ENCODE measurements around the gene DDB1. TPM values are rescaled to one million over a fixed set of nuclear protein-coding genes. Genes with fewer than 3 reads are reported as not detected.

Gene DDB1
- total RNA-seq, 1 experiment from 2014 or later, result 284 TPM

DNA sequence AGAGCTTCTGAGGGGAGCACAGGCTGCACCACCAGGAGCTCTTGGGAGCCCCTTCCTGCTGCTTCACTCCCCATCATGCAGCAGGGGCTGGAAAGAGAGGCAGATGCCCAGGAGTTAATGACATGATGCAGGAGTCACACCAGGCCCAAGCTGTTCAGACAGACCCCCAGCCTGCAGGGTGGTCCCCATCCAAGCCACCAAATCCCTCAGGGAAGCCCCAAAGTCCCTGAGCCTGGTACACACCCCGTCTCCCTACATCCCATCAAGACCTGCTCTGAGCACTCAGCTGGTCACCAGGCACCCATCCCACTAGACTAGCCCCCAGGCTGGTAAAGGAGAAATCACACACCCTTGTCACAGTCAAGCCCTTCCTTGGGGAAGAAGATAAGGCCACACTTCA, 17.4 kb upstream of the DDB1 start:
- no peaks in the 10 kb centered on the region for H3K9me3 ChIP-seq
- no peak overlapping the region for H3K4me3 Mint-ChIP-seq (ENCODE audit: unreplicated experiment)
- no peaks in the 10 kb centered on the region for H3K27me3 Mint-ChIP-seq (ENCODE audit: insufficient read depth, unreplicated experiment)
- no TSS peak for BruUV-seq (replicated peaks)
- ChIA-PET POLR2A (no interaction called here), CTCF (no interaction called here)
- no peak overlapping the region for H3K4me3 ChIP-seq (ENCODE audit: low read depth, low read length)
- no peaks in the 10 kb centered on the region for H3K9me3 Mint-ChIP-seq (ENCODE audit: unreplicated experiment)
- no peaks in the 10 kb centered on the region for H3K4me1 ChIP-seq
- H3K36me3 Mint-ChIP-seq (ENCODE audit: insufficient read depth, unreplicated experiment), result peaks cover 13% of the 10 kb centered on the region
- intact Hi-C loops (cut with micrococcal nuclease; ENCODE audit: unreplicated experiment), result no loop called here
- TF ChIP-seq CTCF (IDR thresholded peaks at IDR 0.05; ENCODE audit: insufficient read depth in 1 of 2, low read depth in 1 of 2, low read length in 1 of 2, severe bottlenecking in 1 of 2, unreplicated experiment in 1 of 2), result no peak
- peak overlapping the region; percentile 70 for H3K27ac Mint-ChIP-seq (ENCODE audit: unreplicated experiment)
- no peaks in the 10 kb centered on the region for H3K36me3 ChIP-seq (ENCODE audit: control insufficient read depth, insufficient read depth, low read length)
- no peak for DNase-seq
- no peaks in the 10 kb centered on the region for H3K27me3 ChIP-seq (replicated peaks; ENCODE audit: control insufficient read depth, insufficient read depth, low read length)
- no peaks in the 10 kb centered on the region for H3K4me1 Mint-ChIP-seq (ENCODE audit: low read depth, unreplicated experiment)

DNA sequence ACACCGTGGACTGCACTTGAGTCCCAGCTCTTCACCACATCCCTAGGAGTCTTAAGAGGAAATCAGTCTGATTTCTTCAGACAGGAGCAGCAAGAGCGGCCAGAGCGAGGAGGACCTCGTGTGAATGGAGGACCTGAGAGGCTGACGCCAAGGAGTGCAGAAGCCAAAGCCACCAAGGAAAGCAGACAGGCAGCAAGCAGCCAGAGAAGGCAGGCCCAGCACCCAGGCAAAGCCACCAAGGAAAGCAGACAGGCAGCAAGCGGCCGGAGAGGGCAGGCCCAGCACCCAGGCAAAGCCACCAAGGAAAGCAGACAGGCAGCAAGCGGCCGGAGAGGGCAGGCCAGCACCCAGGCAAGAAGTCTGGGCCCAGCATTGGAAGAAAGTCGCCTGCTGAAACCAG, 17.0 kb upstream of the DDB1 start:
- Mint-ChIP-seq H3K36me3 (ENCODE audit: insufficient read depth, unreplicated experiment) (peaks cover 13% of the 10 kb centered on the region), H3K9me3 (ENCODE audit: unreplicated experiment) (no peaks in the 10 kb centered on the region), H3K27ac (ENCODE audit: unreplicated experiment) (peak overlapping the region; percentile 70), H3K4me3 (ENCODE audit: unreplicated experiment) (no peak overlapping the region), H3K4me1 (ENCODE audit: low read depth, unreplicated experiment) (no peaks in the 10 kb centered on the region), H3K27me3 (ENCODE audit: insufficient read depth, unreplicated experiment) (no peaks in the 10 kb centered on the region)
- CTCF ChIA-PET, result no interaction called here
- no peak overlapping the region for H3K4me3 ChIP-seq (ENCODE audit: low read depth, low read length)
- H3K36me3 ChIP-seq (ENCODE audit: control insufficient read depth, insufficient read depth, low read length), result no peaks in the 10 kb centered on the region
- intact Hi-C loops (cut with micrococcal nuclease; ENCODE audit: unreplicated experiment), result no loop called here
- no peak for TF ChIP-seq CTCF (IDR thresholded peaks at IDR 0.05; ENCODE audit: insufficient read depth in 1 of 2, low read depth in 1 of 2, low read length in 1 of 2, severe bottlenecking in 1 of 2, unreplicated experiment in 1 of 2)
- H3K9me3 ChIP-seq, result no peaks in the 10 kb centered on the region
- DNase-seq, result no peak
- H3K4me1 ChIP-seq, result no peaks in the 10 kb centered on the region
- POLR2A ChIA-PET, result interaction anchor here (0.8 kb wide), 1 partner anchor 12 kb away, joined by 4 read pairs; the partner anchor contains the start of genes CYB561A3 and TMEM138
- H3K27me3 ChIP-seq (replicated peaks; ENCODE audit: control insufficient read depth, insufficient read depth, low read length), result no peaks in the 10 kb centered on the region
- no TSS peak for BruUV-seq (replicated peaks)

DNA sequence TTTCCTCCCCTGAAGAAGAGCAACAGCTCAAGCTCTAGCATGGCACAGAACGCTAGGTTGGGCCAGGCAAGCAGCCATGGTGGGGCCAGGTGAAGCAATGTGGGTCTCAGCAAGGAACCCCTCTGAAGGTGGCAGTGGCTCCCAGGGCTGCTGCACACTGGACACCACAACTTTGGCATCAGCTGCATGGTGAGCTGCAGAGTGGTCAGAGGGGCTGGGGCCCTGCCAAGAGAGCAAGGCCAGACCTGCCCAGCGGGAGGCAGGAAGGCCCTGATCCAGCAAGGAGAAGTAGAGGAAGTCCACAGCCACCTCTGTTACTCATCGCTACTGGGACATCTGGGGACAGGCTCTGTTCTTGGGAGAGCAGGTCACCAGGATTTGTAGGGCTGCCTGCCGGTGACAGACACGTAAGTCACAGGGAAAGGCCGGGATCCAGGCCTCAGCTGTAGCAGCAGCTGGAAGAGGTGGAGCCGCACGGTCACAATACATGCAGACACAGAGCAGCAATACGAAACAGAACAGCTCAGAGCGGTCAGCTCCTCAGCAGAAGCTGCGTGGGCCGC, 16.4 kb upstream of the DDB1 start:
- no peaks in the 10 kb centered on the region for H3K4me1 Mint-ChIP-seq (ENCODE audit: low read depth, unreplicated experiment)
- H3K9me3 ChIP-seq, result no peaks in the 10 kb centered on the region
- H3K4me3 ChIP-seq (ENCODE audit: low read depth, low read length), result no peak overlapping the region
- BruUV-seq (replicated peaks), result no TSS peak
- no peaks in the 10 kb centered on the region for H3K36me3 ChIP-seq (ENCODE audit: control insufficient read depth, insufficient read depth, low read length)
- TF ChIP-seq CTCF (IDR thresholded peaks at IDR 0.05; ENCODE audit: insufficient read depth in 1 of 2, low read depth in 1 of 2, low read length in 1 of 2, severe bottlenecking in 1 of 2, unreplicated experiment in 1 of 2), result no peak
- H3K27ac Mint-ChIP-seq (ENCODE audit: unreplicated experiment), result no peak overlapping the region
- peaks cover 13% of the 10 kb centered on the region for H3K36me3 Mint-ChIP-seq (ENCODE audit: insufficient read depth, unreplicated experiment)
- intact Hi-C loops (cut with micrococcal nuclease; ENCODE audit: unreplicated experiment), result no loop called here
- H3K4me3 Mint-ChIP-seq (ENCODE audit: unreplicated experiment), result no peak overlapping the region
- ChIA-PET CTCF (interaction anchor here (0.9 kb wide), 1 partner anchor 13 kb away, joined by 5 read pairs; no protein-coding TSS in a partner anchor), POLR2A (interaction anchor here (0.8 kb wide), 1 partner anchor 12 kb away, joined by 4 read pairs; the partner anchor contains the start of genes CYB561A3 and TMEM138)
- H3K27me3 Mint-ChIP-seq (ENCODE audit: insufficient read depth, unreplicated experiment), result no peaks in the 10 kb centered on the region
- H3K27me3 ChIP-seq (replicated peaks; ENCODE audit: control insufficient read depth, insufficient read depth, low read length), result no peaks in the 10 kb centered on the region
- DNase-seq, result no peak
- H3K9me3 Mint-ChIP-seq (ENCODE audit: unreplicated experiment), result no peaks in the 10 kb centered on the region
- no peaks in the 10 kb centered on the region for H3K4me1 ChIP-seq

All from Caco-2 (cell line).